ENCODE results near the gene CSF1. TPM values are rescaled to one million over a fixed set of nuclear protein-coding genes. Genes with fewer than 3 reads are reported as not detected.
"Not testable (repeated sequence)": the region's sequence is repeated elsewhere in the genome, so short reads cannot be mapped to it uniquely, and the experiment has no call there.

CSF1 gene
- total and polyA plus RNA-seq, 12 donors, result 6.3 to 26.2 (median 13.0) TPM

DNA sequence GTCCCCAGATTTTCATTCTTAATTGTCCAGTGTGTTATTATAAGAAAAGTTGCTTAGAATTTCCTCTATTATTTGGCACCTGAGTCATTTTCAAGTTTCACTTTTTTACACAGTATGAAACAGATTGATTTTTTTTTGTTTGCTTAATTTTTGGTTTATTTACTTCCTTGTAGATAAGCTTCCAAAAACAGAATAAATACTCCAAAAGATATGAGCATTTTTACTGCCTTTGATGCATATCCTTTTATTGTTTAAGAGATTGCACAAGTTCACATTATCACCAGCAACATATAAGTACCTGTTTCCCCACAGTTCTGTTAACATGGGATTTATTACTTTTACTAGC lies 37.6 kb downstream of the CSF1 start:
- intact Hi-C loops (cut with DNase I), result no loop called here
- Histone ChIP-seq H3K9me3 (no peaks in the 10 kb centered on the region), H3K4me3 (no peak overlapping the region), H3K27me3 (no peaks in the 10 kb centered on the region), H3K27ac (peak overlapping the region in 5 of 10 donors; percentile 6 to 68 (median 16)), H3K36me3 (no peaks in the 10 kb centered on the region), H3K4me1 (peaks cover 0 to 20% (median 8%) of the 10 kb centered on the region in 9 donors)
- TF ChIP-seq, protein P1, sequence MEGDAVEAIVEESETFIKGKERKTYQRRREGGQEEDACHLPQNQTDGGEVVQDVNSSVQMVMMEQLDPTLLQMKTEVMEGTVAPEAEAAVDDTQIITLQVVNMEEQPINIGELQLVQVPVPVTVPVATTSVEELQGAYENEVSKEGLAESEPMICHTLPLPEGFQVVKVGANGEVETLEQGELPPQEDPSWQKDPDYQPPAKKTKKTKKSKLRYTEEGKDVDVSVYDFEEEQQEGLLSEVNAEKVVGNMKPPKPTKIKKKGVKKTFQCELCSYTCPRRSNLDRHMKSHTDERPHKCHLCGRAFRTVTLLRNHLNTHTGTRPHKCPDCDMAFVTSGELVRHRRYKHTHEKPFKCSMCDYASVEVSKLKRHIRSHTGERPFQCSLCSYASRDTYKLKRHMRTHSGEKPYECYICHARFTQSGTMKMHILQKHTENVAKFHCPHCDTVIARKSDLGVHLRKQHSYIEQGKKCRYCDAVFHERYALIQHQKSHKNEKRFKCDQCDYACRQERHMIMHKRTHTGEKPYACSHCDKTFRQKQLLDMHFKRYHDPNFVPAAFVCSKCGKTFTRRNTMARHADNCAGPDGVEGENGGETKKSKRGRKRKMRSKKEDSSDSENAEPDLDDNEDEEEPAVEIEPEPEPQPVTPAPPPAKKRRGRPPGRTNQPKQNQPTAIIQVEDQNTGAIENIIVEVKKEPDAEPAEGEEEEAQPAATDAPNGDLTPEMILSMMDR (IDR thresholded peaks at IDR 0.05), result no peak
- ATAC-seq, result no peak
- DNase-seq, result no peak

DNA sequence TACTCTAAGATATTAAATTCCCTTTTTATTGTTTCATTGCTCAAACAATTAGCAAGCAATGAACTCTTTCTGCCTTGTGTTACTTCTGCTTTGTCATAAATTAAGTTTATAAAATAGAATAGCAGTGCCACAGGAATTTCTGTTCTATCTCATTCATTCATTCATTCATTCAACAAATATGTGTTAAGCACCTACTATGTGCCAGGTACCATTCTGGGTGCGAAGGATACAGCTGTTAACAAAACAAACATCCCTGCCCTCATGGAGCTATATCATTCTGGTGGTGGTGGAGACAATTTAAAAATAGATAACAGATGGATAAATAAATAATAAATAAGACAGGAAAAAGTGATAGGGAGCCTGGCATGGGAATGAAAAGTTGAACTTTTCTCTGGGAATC lies 39.4 kb downstream of the CSF1 start:
- peaks cover 0 to 34% (median 17%) of the 10 kb centered on the region in 9 donors for H3K4me1 ChIP-seq
- intact Hi-C loops (cut with DNase I), result no loop called here
- H3K4me3 ChIP-seq, result no peak overlapping the region
- ATAC-seq (no peak), DNase-seq (no peak)
- no peaks in the 10 kb centered on the region for H3K9me3 ChIP-seq
- WGBS, 2 donors, result 83 to 89% methylated on average over 1 of the region's 1 CpG
- no peaks in the 10 kb centered on the region for H3K36me3 ChIP-seq
- no peak overlapping the region for H3K27ac ChIP-seq
- no peaks in the 10 kb centered on the region for H3K27me3 ChIP-seq
- TF ChIP-seq, protein P1 (IDR thresholded peaks at IDR 0.05), result no peak

DNA sequence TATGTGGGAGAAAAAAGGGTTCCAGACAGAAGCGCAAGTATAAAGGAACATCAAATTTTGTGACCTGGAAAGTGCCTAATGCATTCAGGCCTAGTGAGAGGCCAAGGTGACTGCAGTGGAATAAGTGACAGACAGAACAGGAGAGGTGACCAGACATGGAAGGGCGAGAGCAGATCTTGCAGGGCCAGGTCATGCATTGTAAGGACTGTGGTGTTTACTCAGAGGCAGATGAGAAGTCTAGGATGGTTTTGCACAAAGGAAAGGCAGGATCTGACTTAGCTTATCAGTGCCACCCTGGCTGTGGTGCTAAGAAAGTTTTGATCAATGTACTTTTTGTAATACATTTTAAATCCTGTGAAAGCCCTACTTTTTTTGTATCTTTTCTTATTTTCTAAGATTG lies 39.9 kb downstream of the CSF1 start:
- H3K27ac ChIP-seq, result no peak overlapping the region
- H3K36me3 ChIP-seq, result no peaks in the 10 kb centered on the region
- H3K4me3 ChIP-seq, result no peak overlapping the region
- DNase-seq (no peak), ATAC-seq (no peak)
- H3K27me3 ChIP-seq, result no peaks in the 10 kb centered on the region
- intact Hi-C loops (cut with DNase I), result no loop called here
- WGBS, 2 donors, result 90 to 93% methylated on average over 2 of the region's 2 CpGs
- TF ChIP-seq, protein P1 (IDR thresholded peaks at IDR 0.05), result no peak
- no peaks in the 10 kb centered on the region for H3K9me3 ChIP-seq
- H3K4me1 ChIP-seq, result peaks cover 0 to 34% (median 17%) of the 10 kb centered on the region in 9 donors

DNA sequence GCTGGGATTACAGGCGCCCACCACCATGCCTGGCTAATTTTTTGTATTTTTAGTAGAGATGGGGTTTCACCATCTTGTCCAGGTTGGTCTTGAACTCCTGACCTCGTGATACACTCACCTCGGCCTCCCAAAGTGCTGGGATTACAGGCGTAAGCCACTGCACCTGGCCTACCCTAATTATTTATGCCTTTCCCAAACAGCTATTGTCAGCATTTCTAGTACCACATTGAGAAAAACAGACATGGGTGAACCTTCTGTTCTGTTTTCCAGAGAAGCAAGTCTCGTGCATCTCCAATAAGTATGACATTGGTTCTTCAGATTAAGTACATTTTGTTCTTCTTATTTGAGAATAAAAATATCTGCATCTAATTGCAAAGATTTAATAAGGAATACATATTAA lies 40.9 kb downstream of the CSF1 start:
- WGBS, 2 donors, result 93% methylated on average over 5 of the region's 5 CpGs
- intact Hi-C loops (cut with DNase I); H3K27me3 ChIP-seq; ATAC-seq; H3K4me3 ChIP-seq; H3K27ac ChIP-seq; H3K36me3 ChIP-seq; H3K9me3 ChIP-seq; DNase-seq: not testable (repeated sequence)
- peaks cover 0 to 34% (median 17%) of the 10 kb centered on the region in 9 donors for H3K4me1 ChIP-seq

DNA sequence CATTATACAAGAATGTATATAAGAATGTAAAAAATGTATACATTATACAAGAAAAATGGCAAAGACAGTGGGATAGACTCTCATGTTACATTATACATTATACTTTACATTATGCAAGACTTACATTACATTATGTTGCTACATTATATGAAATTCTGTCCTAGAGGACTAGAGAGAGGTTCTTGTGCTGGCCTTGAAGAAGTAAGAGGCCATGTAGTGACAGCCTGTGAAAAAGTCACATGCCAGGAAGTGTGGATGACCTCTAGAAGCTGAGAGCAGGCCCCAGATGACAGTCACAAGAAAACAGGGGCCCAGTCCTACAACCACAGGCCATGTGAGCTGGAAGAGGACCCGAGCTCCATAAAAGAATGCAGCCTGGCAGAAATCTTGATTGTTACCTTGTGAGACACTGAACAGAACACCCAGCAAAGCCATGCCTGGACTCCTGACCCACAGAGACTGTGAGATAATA lies 43.4 kb downstream of the CSF1 start:
- Histone ChIP-seq H3K27ac (peak overlapping the region in 9 of 10 donors; percentile 12 to 80 (median 57)), H3K4me1 (peaks cover 0 to 29% (median 10%) of the 10 kb centered on the region in 9 donors), H3K36me3 (no peaks in the 10 kb centered on the region), H3K4me3 (no peak overlapping the region), H3K27me3 (no peaks in the 10 kb centered on the region), H3K9me3 (no peaks in the 10 kb centered on the region)
- 13 to 30% methylated on average over 1 of the region's 1 CpG for WGBS, 2 donors
- ATAC-seq (peak; percentile 61 to 96 (median 85)), DNase-seq (peak in 1 of 2 donors; percentile 53)
- intact Hi-C loops (cut with DNase I), result no loop called here
- TF ChIP-seq, protein P1 (IDR thresholded peaks at IDR 0.05), result no peak
